HL-60/S4 treated with phorbol 12-myristate 13-acetate at 8.2 ng/mL for 4 days and 3 days (cell line): ENCODE data around the gene MEX3B.
"Not testable (repeated sequence)": the region's sequence is repeated elsewhere in the genome, so short reads cannot be mapped to it uniquely, and the experiment has no call there.

Experiments used
- in situ Hi-C: fragments of 300-500 bp; cut with MboI; formaldehyde crosslinking; loops from 2 replicates; pipeline ENCODE4 v1.15.0; 2022; ENCODE audit warnings: low sequenced_read_pairs

Gene MEX3B

DNA sequence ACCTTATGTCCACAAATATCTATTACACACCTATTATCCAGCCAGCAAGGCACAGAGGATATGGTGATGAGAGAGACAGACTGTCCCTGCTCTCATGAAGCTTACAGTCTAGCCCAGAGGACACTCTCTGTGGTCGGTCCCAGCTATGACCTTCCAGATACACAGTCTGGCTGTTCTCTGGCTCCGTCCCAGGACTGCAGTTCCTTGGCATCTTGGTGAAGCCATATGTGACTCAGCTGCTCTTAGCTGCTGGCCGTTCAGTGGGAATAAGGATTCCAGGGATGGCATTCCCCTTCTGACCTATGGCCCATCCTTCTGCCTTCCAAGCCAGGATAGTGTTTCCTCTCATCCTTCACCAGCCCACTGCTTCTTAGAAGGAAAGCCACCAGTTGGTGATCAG is 30.8 kb downstream of the MEX3B start:
- in situ Hi-C loops: no loop called here

DNA sequence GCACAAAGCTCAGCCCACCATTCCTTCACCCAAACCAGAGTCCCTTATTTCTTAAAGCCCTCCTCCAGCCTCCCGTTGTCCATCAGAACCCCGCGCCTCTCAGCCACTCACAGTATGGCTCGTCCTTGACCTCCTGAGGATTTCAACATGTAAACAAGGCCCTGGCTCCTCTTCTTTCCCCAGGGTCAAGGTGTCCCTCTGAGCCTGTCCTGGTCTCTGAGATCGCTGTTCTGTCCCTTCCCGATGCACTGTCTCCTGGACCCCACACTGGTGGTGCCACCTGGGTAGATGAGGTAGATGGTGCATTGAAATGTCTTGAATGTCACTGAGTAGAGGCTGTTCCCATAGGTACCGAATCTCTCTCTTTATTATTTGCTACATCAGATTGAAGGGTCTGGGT is 32.9 kb downstream of the MEX3B start:
- in situ Hi-C loops: no loop called here

DNA sequence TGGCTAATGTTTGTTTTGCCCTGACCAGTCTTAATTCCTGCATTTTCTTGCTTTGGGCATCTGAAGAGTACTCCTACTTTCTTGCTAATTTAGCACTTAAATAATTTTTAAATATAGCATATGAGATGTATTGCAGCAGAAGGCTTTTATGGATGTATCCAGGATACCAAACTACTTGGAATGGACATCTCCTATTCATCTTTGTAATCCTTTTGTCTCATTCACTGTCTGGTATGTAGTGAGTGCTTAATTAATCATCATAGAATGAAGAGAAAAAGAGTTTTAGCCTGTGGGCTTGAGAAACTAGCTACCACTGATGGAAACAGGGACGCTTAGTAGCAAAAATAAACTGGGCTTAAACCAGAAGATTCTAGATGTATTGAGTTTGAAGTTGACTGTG is 40.6 kb downstream of the MEX3B start:
- in situ Hi-C loops: no loop called here

DNA sequence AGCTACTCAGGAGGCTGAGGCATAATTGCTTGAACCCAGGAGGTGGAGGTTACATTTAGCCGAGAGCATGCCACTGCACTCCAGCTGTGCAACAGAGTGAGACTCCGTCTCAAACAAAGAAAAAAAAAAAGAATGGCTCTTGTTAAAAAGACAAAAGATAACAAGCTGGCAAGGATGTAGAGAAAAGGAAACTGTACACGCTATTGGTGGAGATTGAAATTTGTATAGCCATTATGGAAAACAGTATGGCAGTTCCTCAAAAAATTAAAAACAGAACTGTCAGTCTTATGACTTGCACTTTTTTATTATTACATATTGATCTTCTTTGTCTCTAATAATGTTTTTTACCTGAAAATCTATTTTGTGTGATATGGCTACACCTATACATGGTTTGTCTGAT is 41.9 kb downstream of the MEX3B start:
- in situ Hi-C loops: no loop called here

DNA sequence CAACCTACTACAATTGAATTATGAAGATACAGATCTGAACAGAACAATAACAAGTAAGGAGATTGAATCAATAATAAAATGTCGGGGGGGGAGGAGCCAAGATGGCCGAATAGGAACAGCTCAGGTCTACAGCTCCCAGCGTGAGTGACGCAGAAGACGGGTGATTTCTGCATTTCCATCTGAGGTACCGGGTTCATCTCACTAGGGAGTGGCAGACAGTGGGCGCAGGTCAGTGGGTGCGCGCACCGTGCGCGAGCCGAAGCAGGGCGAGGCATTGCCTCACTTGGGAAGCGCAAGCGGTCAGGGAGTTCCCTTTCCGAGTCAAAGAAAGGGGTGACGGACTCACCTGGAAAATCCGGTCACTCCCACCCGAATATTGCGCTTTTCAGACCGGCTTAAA is 50.7 kb downstream of the MEX3B start:
- in situ Hi-C loops: not testable (repeated sequence)

DNA sequence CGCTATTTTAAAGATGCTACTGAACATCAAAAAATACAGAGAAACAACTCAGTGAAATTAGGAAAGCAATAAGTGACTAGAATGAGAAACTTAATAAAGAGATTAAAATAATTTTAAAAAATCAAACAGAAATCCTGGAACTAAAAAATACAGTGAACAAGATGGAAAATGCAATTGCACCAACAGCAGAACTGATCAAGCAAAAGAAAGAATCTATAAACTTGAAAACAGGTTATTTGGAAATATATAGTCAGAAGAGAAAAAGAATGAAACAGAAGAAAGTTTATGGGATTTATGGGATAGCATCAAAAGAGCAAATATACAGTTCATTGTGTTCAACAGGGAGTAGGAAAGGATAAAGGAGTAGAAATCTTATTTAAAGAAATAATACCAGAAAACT is 53.3 kb downstream of the MEX3B start:
- in situ Hi-C loops: no loop called here
